Transverse colon (tissue), 4 donors: ENCODE data around the gene RNPS1. TPM values are rescaled to one million over a fixed set of nuclear protein-coding genes. Genes with fewer than 3 reads are reported as not detected.

ENCODE experiments used
- DNase-seq: peaks from one replicate; pipeline ENCODE4 v3.0.0-alpha.2; 2019
- H3K27ac ChIP-seq, 4 donors: fragments of 200-600 bp; sonication (generic); 2 replicates each; pipeline ENCODE4 v1.5.1; 2016 to 2018; ENCODE audit warnings: inconsistent platforms in 4 of 4
- H3K27me3 ChIP-seq: fragments of 200-600 bp; sonication (generic); 2 replicates; pipeline ENCODE4 v1.5.1; 2017; ENCODE audit warnings: inconsistent platforms
- H3K36me3 ChIP-seq, 4 donors: fragments of 200-600 bp; sonication (generic); 2 replicates each; pipeline ENCODE4 v1.5.1; 2017 to 2019; ENCODE audit warnings: inconsistent platforms in 4 of 4
- H3K4me1 ChIP-seq, 4 donors: fragments of 200-600 bp; sonication (generic); 2 replicates each; pipeline ENCODE4 v1.5.1; 2017 to 2020; ENCODE audit warnings: inconsistent platforms in 4 of 4
- H3K4me3 ChIP-seq, 4 donors: fragments of 200-600 bp; sonication (generic); 1 replicate in 1 of 4; 2 replicates in 3 of 4; pipeline versions ENCODE4 v1.5.1 to v1.6.1; 2017 to 2019; ENCODE audit warnings: inconsistent platforms in 4 of 4
- H3K9me3 ChIP-seq, 2 donors: fragments of 200-600 bp; sonication (generic); 2 replicates each; pipeline ENCODE4 v1.5.1; 2017 to 2019; ENCODE audit warnings: inconsistent platforms in 2 of 2
- CTCF ChIP-seq, 5 experiments: fragments of 200-600 bp in 3 of 5; fragments of 450-650 bp in 2 of 5; sonication (generic) in 3 of 5; IDR thresholded peaks; 1 replicate in 2 of 5; 2 replicates in 3 of 5; pipeline ENCODE4 v1.5.1; 2016 to 2017; ENCODE audit warnings: antibody characterized with exemption in 5 of 5, inconsistent platforms in 3 of 5, mild to moderate bottlenecking in 2 of 5, moderate library complexity in 1 of 5
- EP300 ChIP-seq: sonication (generic); formaldehyde crosslinking; IDR thresholded peaks from one replicate; pipeline ENCODE4 v1.6.1; 2017; ENCODE audit warnings: antibody characterized with exemption, low read depth
- POLR2A ChIP-seq: fragments of 450-650 bp; IDR thresholded peaks from one replicate; pipeline ENCODE4 v1.6.1; 2016; ENCODE audit warnings: antibody characterized with exemption, mild to moderate bottlenecking, moderate library complexity
- POLR2AphosphoS5 ChIP-seq, 3 donors: sonication (generic); formaldehyde crosslinking; IDR thresholded peaks; one replicate each; pipeline ENCODE4 v1.6.1; 2016; ENCODE audit warnings: antibody characterized with exemption in 3 of 3
- WGBS, 2 donors: methylation state at CpG; one replicate each; pipeline ENCODE4 v1.1.5; 2018; ENCODE audit warnings: low coverage in 1 of 2; 5-methylcytosine and 5-hydroxymethylcytosine counted together
- in situ Hi-C, 4 donors: fragments of 200-750 bp; cut with MboI; loops; one replicate each; pipeline versions ENCODE4 v1.15.0 to v1.15.1; 2017; ENCODE audit warnings: low sequenced_read_pairs in 3 of 4, low pct_ligation_motif_present in 1 of 4, low pct_unique_long_range_greater_than_20kb in 1 of 4
- intact Hi-C: fragments of 100-400 bp; cut with DNase I; formaldehyde crosslinking; loops from one replicate; pipeline ENCODE4 v1.15.1; 2023; ENCODE audit warnings: low total_unique reads
- total RNA-seq, 4 donors: library from RNA; depleted of rRNA; stranded (reverse); fragments of >200 nt; gene quantifications; one replicate each; pipeline ENCODE4 v1.1.0, GENCODE V29; 2016

RNPS1 gene
- total RNA-seq, 4 donors from 2014 or later = 110 to 153 (median 126) TPM

- in situ Hi-C loops (no loop called here), intact Hi-C loops (no loop called here)
- DNase-seq = no peak
- Histone ChIP-seq H3K27ac (no peak overlapping the region), H3K4me1 (no peaks in the 10 kb centered on the region), H3K27me3 (no peaks in the 10 kb centered on the region), H3K4me3 (no peak overlapping the region), H3K36me3 (no peaks in the 10 kb centered on the region), H3K9me3 (no peaks in the 10 kb centered on the region)
- no peak for TF ChIP-seq POLR2A
- TF ChIP-seq CTCF (IDR thresholded peaks at IDR 0.05) = no peak
- TF ChIP-seq POLR2AphosphoS5 (IDR thresholded peaks at IDR 0.05) = no peak
- TF ChIP-seq EP300 = no peak
- 86% methylated on average over 35 of the region's 35 CpGs; no CpG with 5 or more reads in 1 of the 2 donors for WGBS, 2 donors
Observed at GRCh38 chr16:2287916-2288547, 20.1 kb upstream of the RNPS1 start.

GRCh38 chr16:2286550-2286949 lies 18.6 kb upstream of the RNPS1 start:
- 93% methylated on average over 17 of the region's 17 CpGs; no CpG with 5 or more reads in 1 of the 2 donors for WGBS, 2 donors
- H3K27ac ChIP-seq = no peak overlapping the region

GRCh38 chr16:2285731-2286191 lies 17.8 kb upstream of the RNPS1 start:
- TF ChIP-seq POLR2AphosphoS5 (IDR thresholded peaks at IDR 0.05) (no peak), POLR2A (no peak), EP300 (no peak), CTCF (IDR thresholded peaks at IDR 0.05) (no peak)
- Histone ChIP-seq H3K27ac (no peak overlapping the region), H3K4me1 (no peaks in the 10 kb centered on the region), H3K36me3 (no peaks in the 10 kb centered on the region), H3K9me3 (no peaks in the 10 kb centered on the region), H3K27me3 (no peaks in the 10 kb centered on the region), H3K4me3 (no peak overlapping the region)
- WGBS, 2 donors = 84% methylated on average over 13 of the region's 13 CpGs; no CpG with 5 or more reads in 1 of the 2 donors
- no peak for DNase-seq
- intact Hi-C loops (no loop called here), in situ Hi-C loops (no loop called here)

More at GRCh38 chr16:2286550-2286949, 18.6 kb upstream of the RNPS1 start:
- H3K4me1 ChIP-seq = no peaks in the 10 kb centered on the region
- no peak for DNase-seq
- no peak for TF ChIP-seq POLR2AphosphoS5 (IDR thresholded peaks at IDR 0.05)
- TF ChIP-seq CTCF (IDR thresholded peaks at IDR 0.05) = no peak
- TF ChIP-seq POLR2A = no peak
- TF ChIP-seq EP300 = no peak
- no peaks in the 10 kb centered on the region for H3K9me3 ChIP-seq
- in situ Hi-C loops = no loop called here
- no peak overlapping the region for H3K4me3 ChIP-seq
- H3K36me3 ChIP-seq = no peaks in the 10 kb centered on the region
- intact Hi-C loops = no loop called here
- no peaks in the 10 kb centered on the region for H3K27me3 ChIP-seq

- in situ Hi-C loops (no loop called here), intact Hi-C loops (no loop called here)
- no peak for DNase-seq
- H3K27ac ChIP-seq = no peak overlapping the region
- no peaks in the 10 kb centered on the region for H3K4me1 ChIP-seq
- H3K36me3 ChIP-seq = no peaks in the 10 kb centered on the region
- no peaks in the 10 kb centered on the region for H3K27me3 ChIP-seq
- WGBS, 2 donors = 86% methylated on average over 33 of the region's 35 CpGs; no CpG with 5 or more reads in 1 of the 2 donors
- no peaks in the 10 kb centered on the region for H3K9me3 ChIP-seq
- H3K4me3 ChIP-seq = no peak overlapping the region
- TF ChIP-seq EP300 (no peak), POLR2AphosphoS5 (IDR thresholded peaks at IDR 0.05) (no peak)
Observed at GRCh38 chr16:2284797-2285576, 17.1 kb upstream of the RNPS1 start.
